GM18517 (cell line): ENCODE measurements around the gene ANKRD55.
A peak's percentile ranks its signal among the peaks of the same experiment; 100 is the strongest.
"Not testable (repeated sequence)": the region's sequence is repeated elsewhere in the genome, so short reads cannot be mapped to it uniquely, and the experiment has no call there.

Experiments
- ATAC-seq: cut with Tn5 transposase; IDR thresholded peaks from one replicate; pipeline ENCODE4 v1.9.1; 2021; ENCODE audit warnings: mild to moderate bottlenecking, moderate library complexity; ENCODE audit not compliant: unreplicated experiment

The ANKRD55 gene

DNA sequence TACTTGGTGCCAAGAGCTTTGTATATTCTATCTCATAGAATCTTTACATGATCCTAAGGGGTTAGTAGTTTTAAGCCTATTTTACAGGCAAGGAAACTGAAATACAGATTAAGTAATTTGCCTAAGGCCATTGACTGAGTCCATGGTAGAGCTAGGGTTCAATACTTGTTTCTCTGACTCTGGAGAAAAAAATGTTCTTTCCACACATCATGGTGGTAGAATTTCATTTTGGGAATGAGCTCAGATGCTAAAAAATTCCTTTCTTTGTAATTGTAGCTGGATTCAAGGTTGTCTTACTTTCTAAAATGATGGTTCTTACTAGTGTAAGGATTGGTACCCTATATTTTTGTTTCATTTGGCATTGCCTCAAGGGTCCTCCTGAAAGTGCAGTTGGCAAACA lies 86.0 kb downstream of the ANKRD55 start:
- ATAC-seq: no peak

- ATAC-seq: no peak
Measured at GRCh38 chr5:56146674-56147073, 86.5 kb downstream of the ANKRD55 start.

GRCh38 chr5:56145511-56145910 lies 87.6 kb downstream of the ANKRD55 start:
- no peak for ATAC-seq

GRCh38 chr5:56145106-56145505 lies 88.0 kb downstream of the ANKRD55 start:
- ATAC-seq: no peak

DNA sequence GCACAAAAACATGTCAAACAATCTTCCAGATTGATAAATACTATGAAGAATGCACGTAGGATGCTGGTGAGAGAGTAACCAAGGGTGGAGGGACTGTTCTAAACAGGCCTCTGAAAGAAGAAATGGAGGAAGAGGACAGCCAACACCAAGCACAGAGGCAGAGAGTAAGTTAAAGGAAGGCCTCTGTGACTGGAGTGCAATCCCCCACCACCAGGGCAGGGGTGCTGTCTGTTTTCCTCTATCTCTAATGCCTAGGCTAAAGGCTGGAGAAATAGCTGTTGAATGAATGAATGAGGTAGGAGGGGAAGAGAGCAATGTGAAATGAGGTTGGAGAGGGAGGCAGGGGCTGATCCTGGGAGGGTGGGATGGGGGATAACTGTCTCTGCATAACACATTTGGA lies 88.9 kb downstream of the ANKRD55 start:
- no peak for ATAC-seq

GRCh38 chr5:56143373-56143714 lies 89.8 kb downstream of the ANKRD55 start:
- no peak for ATAC-seq

- peak; percentile 94 for ATAC-seq
Measured at GRCh38 chr5:56142614-56143372, 90.3 kb downstream of the ANKRD55 start.

GRCh38 chr5:56142233-56142613 lies 90.9 kb downstream of the ANKRD55 start:
- no peak for ATAC-seq

DNA sequence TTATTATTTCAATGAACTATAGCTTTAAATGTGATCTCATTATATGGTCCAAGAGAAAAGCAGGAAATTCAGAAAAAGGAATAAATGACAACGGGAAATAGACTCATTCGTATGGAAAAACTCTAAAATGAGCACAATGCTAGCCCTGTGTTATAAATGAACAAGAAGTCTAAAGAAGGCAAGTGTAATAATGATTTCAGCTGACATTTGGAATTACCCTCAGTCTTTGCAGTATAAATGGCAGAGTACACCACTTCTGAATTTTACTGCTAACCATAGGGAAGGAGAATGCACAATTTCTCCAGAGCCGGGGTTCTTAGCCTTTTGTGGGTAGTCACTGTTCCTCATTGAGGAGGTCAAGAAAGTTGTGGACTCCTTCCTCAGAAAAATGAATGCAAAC lies 93.1 kb downstream of the ANKRD55 start:
- ATAC-seq: no peak

GRCh38 chr5:56130664-56131063 lies 102.5 kb downstream of the ANKRD55 start:
- no peak for ATAC-seq

DNA sequence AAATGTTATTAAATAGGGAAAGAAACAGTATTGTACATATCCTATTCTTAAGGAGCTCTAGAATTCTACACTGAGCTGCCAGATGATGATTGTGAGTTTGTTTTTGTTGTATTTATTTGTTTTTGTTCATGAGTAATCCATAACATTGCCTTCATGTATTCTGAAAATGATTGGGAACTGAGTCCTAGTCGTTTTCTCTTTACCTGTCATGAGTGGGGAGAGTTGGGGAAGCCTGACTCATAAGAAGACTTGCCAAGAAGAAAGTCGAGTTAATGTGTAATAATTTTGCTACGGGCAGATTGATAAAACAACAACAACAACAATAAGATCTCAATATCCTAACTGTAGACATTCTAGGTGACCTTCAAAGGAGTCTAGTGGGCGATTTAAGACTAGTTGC lies 103.8 kb downstream of the ANKRD55 start:
- ATAC-seq: no peak

GRCh38 chr5:56128113-56128512 lies 105.0 kb downstream of the ANKRD55 start:
- ATAC-seq: no peak

- no peak for ATAC-seq
Measured at GRCh38 chr5:56126487-56127179, 106.5 kb downstream of the ANKRD55 start.

DNA sequence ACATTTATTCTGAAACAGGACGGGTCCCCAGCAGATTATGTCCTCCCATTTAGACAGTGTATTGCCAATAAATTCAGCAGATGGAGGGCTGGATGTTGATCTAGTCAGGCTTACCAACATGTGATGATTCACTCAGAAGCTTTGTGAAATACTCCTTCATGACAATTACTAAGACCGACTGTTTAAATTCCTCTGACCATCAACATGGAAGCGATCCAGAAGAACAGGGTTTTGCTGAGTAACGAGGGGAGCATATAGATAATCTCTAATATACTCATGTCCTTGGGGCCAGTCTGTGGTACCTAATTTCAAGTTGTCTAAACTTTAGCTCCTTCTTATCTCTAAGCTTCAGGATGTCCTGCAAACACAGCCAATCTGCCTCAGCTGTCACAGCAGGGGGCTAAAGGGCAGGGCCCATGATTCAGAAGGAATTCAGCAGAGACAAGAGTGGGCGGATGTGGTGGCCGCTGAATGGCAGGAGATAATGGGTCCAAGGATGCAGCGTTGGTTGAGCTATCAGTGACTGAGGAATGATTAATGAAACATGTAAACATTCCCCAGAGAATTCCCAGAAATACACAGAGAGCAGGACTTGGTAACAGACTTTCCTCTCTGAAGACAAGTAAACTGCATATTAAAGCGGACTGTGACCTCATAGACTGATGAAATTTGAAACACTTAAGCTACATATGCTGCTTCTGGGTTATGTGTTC lies 109.4 kb downstream of the ANKRD55 start:
- no peak for ATAC-seq

DNA sequence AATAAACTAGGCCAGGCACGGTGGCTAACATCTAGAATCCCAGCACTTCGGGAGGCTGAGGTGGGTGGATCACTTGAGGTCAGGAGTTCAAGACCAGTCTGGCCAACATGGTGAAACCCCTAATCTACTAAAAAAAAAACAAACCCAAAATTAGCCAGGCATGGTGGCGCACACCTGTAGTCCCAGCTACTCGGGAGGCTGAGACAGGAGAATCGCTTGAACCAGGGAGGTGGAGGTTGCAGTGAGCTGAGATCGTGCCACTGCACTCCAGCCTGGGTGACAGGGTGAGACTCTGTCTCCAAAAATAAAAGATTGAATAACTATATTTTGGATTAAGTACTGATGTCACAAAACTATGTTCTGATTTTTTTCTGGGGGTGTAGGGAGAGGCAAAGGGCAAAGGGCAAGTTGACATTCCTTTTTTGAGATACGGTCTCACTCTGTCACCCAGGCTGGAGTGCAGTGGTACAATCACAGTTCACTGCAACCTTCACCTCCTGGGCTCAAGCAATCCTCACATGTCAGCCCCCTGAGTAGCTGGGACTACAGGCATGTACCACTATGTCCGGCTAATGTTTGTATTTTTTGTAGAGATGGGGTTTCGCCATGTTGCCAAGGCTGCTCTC lies 110.7 kb downstream of the ANKRD55 start:
- ATAC-seq: not testable (repeated sequence)

- no peak for ATAC-seq
Measured at GRCh38 chr5:56119050-56119449, 114.1 kb downstream of the ANKRD55 start.

DNA sequence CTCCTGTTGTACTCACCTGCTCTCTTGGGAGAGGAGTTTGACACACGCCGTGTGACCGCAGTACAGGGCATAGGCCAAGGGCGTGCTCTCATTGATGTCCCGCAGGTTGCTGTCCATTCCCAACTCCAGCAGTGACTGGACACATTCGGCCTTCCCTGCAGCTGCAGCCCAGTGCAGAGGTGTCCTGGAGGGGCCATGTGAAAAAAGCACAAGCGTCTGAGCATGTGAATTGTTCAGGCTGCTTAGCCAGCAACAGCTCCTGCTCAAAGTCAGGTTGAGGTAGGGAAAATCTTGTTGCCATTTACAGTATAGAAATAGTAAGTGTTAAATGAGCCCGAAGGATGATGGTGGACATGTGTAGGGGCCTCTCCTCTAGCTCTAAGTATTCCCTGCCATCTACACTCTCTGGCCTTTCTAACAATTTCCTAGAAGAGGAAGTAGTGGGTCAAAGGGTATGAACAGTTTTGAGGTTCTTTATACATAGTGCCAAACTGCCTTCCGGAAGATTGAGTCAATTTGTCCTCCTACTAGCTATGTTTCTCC lies 116.5 kb downstream of the ANKRD55 start:
- no peak for ATAC-seq

GRCh38 chr5:56115589-56115988 lies 117.5 kb downstream of the ANKRD55 start:
- ATAC-seq: no peak

DNA sequence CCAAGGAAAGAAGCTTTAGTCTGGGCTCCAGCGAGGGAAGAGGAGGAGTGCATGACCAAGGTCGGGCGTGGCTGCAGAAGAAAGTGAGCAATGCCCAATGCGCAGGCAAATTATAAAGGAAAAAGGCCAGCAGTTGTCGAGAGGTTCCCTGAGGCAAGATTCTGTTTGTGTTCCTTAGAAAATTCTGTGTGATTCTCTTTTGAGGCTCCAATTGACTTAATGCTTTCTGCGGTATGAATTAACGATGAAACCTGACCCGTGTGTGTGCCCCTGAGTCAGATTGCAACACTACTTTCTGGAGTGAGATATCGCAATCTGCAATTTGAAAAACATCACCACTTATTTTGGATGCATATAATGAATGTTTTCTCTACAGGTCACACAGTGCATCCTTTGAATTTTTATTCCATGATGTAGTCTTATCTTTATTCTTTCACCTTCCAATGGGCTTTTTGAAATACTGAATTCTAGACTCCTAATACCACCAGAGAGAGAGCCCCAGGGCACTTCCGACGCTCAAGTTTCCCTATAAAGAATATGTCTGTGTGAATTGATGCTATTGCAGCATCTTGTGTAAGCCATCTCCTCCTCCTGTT lies 120.5 kb downstream of the ANKRD55 start:
- ATAC-seq: no peak

DNA sequence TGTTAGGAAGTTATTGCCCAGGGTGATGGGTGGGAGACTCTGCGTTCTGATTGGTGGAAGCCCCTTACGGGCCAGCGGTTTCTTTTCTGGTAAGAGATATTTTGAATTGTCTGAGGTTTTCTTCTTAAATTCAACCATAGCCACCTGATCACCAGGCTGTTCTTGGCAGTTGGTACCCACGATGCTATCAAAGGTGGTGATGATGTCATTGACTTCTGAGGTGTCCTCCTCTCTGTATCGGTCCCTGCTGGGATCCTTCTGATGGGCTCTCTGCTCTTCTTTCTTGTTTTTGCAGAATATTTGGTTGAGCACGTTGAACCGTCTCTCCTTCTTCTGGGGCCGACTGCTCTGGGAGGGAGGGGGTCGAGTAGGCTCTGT lies 121.7 kb downstream of the ANKRD55 start:
- no peak for ATAC-seq
